GM21786 (cell line): Measurements from ENCODE around the gene WWOX.

ENCODE experiments used
- ATAC-seq: cut with Tn5 transposase; IDR thresholded peaks from one replicate; pipeline ENCODE4 v1.9.1; 2021; ENCODE audit not compliant: unreplicated experiment

WWOX gene

DNA sequence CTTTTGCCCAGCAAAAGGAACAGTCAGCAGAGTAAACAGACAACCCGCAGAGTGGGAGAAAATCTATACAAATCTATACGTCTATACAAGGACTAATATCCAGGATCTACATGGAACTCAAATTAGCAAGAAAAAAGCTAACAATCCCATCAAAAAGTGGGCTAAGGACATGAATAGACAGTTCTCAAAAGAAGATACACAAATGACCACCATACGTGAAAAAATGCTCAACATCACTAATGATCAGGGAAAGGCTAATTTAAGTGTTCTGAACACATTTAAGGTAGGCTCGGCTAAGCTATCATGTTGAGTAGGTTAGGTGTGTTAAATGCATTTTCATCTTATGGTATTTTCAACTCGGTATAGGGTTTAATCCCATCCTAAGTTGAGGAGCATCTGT lies 598.0 kb downstream of the WWOX start:
- ATAC-seq: no peak

DNA sequence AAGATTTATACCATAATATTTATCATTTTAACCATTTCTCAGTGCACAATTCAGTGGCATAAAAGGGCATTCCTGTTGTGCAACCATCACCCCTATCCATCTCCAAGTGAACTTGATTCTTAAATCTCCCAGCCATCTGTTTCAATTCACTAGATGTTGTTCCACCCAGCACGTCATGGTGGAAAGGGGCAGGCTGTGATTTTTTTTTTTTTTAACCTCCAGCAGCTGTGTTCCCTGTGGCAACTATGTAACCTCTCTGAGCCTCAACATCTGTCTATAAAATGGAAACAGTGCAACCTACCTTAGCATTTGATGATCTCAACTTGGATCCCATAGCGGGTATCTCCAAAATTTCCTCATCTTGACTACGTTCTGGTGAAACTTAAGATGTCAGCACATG lies 604.5 kb downstream of the WWOX start:
- no peak for ATAC-seq

DNA sequence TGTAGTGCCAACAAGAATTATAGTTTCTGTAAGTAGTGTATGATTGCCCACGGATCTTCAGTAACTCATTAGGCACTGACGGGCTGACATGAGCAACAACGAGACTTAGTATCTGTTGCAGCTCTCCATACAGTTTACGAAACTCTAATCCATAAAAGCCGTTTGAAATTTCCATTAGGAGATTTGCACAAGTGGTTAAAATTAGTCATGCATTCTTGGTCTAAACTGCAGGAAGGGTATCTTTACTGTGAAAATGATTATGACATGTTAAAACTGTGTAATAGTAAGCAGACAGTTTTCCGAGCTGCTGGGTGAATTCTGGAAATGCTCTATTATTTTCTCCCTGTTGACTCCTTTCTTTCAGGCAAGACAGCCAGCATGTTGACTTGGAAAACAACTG lies 605.0 kb downstream of the WWOX start:
- ATAC-seq: no peak

DNA sequence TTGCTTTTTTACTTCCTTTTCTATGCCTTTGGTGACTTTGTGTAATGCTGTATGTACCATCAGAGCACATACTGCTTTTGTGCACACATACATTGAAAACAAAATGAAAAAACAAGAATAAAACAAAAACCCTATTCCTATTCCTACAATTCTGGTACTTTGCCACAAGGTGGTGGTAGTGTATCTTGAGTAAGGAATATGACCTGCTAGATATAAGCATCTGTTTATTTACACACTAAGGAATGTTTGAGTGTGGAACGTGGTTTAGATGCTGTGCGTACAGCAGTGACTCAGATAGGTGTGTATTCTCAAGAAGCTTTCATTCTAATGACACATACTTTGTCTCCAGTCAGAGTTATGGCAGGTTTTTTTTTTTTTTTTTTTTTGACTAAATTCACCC lies 606.2 kb downstream of the WWOX start:
- ATAC-seq: no peak

DNA sequence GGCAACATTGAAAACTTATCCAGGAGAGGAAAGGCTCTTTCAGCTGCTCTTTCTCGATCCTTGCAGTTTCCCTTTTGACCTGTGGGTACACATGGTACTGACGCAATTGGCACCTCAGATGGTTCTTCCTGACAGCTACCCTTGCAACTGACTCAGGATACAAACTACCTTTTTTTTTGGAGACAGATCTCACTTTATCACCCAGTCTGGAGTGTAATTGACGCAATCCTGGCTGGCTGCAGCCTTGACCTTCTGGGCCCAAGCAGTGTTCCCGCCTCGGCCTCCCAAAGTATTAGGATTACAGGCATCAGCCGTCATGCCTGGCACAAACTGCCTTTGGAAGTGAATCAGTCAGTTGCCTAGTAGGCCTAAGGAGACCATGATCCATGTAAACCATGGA lies 607.2 kb downstream of the WWOX start:
- no peak for ATAC-seq

DNA sequence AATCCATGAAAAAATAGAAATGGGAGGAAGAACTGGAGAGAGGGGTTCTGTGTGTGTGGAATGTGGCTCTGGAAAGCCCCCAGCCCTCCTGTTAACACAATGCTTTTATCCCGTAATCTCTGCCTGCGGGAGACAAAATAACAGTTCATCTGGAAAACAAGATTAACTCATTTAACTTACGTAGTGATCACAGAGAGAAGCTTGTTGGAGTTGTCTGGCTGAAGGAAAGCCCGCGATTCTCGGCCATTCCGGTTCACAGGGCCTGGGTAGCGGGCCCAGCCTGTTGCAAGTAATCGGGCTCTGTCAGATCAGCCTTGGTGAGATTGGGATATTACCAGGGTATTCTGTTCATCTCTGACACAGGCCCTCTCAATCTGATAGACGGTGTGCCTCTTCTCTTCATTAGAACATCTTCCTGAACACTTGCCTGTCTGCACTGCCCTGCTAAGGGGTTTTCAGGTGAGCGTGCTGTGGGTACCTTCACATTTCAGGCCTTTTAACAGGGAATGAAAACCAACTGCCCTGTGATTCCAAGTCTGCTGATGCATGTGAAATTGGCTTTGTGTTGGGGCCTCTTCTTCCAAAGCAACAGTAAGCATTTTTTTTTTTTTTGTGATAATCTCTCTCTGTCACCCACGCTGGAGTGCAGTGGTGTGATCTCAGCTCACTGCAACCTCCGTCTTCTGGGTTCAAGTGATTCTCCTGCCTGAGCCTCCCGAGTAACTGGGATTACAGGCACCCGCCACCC lies 609.9 kb downstream of the WWOX start:
- ATAC-seq: no peak

DNA sequence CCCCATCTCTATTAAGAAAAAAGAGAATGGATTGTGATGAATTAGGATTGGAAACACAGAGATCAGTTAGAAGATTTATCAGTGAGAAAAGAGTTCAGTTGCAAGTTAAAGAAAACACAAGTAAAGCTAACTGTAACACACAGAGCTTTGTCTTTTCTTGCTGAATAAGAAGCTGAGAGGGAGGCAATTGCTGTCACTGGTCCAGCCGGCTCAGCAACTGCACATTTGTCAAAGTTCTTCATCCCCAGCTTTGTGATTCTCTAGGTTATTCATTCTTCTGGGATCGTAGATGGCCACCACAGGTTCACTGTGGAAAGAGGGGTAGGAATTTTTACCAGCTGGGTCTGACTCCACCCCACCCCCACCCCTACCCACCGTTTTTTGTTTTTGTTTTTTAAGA lies 615.7 kb downstream of the WWOX start:
- ATAC-seq: no peak

DNA sequence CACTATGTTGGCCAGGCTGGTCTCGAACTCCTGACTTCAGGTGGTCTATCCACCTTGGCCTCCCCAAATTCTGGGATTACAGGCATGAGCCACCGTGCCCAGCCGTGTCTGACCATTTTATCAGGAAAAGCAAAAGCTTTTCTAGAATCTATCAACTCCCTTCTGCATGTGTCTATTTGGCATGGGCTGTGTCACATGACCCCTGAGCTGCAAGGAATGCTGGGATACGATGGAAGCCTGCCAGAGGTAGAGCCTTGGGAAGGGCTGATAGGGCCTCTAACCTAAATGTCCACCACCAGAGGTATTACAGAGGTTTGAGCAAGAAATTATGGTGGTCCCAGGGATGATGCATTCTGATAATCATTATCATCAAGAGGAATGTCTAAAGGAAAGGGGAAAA lies 616.2 kb downstream of the WWOX start:
- no peak for ATAC-seq

DNA sequence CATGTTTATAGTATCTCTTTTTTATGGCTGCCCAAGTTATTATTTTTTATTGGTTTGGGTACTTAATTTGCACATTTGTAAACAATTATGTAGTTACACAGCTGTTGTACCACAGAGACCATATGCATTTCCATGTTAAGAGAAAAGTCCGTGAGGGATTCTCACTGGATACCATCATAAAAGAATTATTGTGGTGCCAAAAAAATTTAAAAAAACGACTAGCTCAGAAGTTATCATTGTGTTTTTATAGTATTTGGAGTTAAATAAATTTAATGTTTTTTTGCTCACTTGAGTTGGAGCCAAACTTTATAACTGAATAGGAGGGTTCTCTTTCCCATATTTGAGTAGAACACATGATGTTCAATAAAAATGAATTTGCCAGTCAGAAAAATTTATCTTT lies 618.7 kb downstream of the WWOX start:
- ATAC-seq: no peak

DNA sequence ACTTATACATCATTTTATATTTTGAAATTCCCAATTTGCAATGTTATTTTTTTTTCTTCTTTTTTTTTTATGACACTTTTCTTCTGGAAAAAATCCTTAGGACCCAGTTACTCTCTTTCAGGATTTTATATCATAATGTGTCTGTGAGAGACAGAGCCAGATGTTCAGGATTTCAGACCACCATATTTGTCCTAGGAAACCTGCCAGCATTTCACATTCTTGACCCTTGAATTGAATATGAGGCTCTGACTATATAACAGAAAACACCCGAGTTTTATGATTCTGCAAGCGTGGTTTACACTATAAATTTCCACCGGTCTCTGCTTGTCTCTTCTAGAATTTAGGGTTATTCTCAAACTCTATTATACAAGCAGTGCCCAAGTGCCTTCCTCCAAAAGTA lies 621.0 kb downstream of the WWOX start:
- ATAC-seq: no peak

DNA sequence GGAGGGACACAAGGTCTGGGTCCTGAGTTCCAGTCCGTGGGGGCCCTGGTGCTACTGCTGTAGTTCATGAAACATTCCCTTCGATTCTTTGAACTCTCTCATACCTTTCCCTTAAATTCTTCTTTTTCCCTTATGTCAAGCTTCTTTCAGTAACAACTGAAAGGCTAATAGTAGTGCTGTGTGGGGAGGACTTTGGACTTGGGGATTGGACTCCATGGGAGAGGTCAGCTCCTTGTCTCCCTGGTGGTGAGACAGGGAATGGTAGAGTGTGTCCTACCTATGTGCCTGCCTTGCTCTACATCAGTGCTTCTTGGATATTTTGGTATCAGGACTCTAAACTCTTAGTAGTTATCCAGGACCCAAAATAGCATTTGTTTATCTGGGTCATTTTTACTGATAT lies 628.1 kb downstream of the WWOX start:
- ATAC-seq: no peak

DNA sequence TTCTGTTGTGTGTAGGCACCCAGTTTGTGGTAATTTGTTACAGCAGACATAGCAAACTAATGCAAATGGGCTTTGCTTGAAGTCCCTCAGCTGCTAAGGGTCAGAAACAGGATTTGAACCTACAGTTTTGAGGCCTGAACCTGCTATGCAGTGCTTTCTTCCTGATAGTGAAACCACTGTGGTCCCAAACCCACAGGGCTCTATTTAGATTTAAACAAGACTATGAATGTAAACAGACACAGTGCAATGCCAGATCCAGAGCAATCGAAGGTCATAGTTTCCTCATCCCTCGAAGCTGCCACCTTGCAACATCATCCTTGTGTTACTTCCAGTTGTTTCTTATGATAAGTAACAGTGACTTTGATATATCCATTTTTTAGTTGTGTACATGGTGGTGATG lies 630.2 kb downstream of the WWOX start:
- peak; percentile 59 for ATAC-seq

DNA sequence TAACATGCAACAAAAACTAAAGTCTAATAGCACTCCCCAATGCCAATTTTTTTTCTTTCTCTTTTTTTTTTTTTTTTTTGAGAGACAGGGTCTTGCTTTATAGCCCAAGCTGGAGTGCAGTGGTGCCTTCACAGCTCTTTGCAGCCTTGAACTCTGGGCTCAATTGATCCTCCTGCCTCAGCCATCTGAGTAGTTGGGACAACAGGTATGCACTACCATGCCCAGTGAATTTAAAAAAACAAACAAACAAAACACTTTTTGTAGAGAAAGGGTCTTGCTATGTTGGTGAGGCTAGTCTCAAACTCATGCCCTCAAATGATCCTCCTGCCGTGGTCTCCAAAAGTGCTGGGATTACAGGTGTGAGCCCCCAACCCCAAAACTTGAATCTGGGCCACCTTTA lies 632.3 kb downstream of the WWOX start:
- no peak for ATAC-seq

DNA sequence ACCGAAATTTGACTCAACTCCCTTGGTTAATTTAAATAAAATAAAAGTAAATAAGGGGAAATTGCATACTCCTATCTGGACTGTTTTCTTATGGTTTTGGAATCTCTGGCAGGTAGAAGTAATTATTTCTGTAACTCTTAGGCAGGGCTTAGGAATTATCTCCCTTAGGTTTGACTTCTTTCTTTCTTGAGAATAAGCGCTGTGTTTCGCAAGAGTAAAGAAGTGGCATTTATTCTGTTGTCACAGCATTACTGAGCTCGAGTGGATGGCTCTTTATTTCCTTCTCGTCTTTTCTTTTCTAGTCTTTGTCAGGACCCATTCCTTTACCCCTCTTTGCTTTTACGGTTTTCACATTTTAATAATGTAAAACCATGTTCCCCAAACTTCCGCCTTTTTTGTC lies 633.2 kb downstream of the WWOX start:
- no peak for ATAC-seq

DNA sequence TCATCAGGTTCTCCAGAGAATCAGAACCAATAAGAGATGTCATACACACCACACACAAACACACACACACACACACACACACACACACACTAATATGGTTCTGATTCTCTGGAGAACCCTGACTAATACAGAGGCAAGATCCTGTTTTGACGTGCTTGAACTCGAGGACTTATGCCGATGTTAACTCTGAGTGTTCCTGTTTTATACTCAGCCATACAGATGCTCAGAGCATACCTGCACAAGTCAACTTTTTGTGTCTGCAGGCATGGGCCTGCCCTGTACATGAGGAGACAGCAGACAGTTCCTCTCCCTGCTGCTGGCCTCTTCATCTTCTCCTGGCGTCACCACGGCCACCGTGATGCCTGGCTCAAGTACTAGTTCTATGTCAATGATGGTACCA lies 635.9 kb downstream of the WWOX start:
- ATAC-seq: no peak

DNA sequence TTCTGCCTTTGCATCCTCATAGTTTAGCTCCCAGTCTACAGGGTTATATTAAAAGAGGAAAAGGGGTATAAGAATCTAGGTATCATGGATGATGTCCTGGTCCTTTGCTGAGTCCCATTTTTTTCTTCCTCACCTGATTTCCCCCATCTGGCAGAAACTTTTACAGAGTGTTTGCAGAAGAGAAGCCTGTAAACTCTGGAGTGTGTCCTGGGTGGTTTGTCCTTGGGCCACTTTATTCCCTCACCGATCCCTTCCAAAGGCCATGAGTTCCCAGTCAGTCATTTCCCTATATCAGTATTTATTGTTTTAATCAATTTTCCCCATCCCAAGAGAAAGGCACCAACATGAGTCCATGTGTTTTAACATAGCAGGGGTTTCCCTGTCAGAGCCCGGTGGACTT lies 638.2 kb downstream of the WWOX start:
- ATAC-seq: no peak

DNA sequence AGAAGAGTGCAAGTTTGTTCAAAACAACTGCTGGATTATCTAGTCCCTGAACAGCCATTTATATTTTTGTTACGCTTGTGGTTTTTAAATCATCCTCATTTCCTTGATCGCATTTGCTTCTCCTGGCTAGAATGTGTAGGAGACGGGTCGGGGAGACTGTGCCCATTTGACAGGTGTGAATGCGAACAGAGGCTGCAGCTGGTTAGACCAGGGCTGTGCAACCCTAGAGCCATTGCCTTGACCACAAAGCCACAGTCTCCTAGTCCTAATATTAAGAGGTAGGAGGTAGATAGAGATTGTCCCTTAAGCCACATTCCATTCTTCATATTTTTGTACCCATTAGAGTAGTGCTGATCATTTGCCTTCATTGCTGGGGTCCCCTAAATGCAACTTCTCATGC lies 639.1 kb downstream of the WWOX start:
- no peak for ATAC-seq

DNA sequence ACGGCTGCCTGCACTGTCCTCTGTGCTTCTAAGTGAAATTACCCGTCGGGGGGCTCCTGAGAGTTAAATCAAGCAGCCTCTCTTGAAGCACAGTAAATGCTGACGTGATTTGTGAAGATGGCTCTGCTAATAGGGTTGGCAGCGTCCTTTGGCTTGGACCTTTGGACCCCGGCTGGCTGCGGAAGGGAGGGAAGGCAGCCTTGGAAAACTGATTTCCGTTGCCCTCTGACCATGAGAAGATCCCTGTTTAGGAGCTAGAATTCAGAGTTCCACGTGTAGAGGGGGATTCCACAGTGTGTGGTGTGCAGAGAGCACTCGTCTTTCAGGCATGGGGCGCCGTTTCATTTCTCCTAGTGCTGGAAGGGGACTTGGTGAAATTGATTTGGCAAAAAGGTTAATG lies 640.8 kb downstream of the WWOX start:
- no peak for ATAC-seq

DNA sequence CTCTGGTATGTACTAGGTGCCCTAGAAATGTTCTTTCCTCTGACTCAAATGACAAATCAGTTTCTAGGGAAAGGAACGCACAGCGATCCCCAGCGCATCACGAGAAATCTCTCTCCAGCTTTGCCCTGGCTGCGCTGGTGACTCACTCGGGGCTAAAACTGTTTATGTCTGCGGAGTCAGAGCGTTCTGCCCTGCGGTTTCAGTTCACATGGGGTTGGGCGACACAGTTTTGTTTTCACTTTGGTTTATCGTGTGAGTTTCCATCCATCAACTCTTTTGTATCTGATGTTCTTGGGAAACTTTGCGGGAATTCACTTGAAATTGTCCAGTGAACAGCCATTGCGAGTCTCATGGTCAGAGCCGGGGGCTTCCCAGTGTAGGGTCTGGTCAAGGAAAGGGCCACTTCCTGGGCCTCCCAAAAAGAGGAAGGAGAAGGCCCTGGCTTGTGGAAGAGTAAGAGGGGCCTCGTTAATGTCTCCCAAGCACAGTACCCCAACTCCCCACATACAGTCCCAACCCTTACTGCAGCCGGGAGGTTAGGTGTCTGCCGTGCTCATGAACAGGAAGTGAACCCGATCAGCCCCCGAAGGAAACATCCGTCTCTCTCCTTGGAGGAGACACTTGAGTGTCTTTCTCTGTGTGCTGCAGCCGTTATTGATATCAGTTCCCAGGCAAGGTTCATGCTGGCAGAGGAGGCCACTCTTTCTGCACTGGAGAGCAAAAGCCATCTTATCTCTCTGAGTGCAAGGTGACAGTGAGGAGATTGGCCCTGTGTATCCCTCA lies 643.2 kb downstream of the WWOX start:
- ATAC-seq: peak; percentile 94

DNA sequence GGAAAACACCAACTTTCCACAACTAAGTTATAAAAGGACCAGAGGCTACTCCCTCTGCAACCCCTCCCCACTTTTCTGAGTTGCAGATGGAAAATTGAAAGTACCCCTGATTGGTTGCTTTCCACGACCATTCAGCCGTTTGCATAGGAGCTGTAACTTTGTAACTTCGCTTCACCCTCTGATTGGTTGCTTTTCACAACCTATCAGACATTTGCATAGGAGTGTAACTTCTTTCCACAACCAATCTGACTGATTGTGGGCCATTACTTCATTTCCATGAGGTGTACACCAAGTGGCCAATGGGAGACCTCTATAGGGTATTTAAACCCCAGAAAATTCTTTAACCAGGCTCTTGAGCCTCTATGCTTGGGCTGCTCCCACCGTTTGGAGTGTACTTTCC lies 644.1 kb downstream of the WWOX start:
- ATAC-seq: no peak

DNA sequence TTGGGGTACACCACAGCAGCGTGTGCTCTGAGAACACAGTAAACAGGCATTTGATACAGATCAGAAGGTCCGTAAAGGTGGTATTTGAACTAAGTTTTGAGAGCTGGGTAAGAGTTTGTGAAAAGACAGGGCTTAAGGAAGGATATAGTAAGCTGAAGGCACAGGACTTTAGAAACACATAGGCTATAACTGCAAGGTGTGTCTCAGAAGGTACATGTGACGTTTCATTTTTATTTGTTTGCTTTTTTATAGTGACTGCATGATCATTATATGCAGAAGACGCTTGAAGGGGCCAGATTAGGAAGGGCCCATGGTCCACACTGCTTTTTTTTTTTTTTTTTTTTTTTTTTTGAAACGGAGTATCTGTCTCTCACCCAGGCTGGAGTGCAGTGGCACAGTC lies 644.6 kb downstream of the WWOX start:
- ATAC-seq: no peak

DNA sequence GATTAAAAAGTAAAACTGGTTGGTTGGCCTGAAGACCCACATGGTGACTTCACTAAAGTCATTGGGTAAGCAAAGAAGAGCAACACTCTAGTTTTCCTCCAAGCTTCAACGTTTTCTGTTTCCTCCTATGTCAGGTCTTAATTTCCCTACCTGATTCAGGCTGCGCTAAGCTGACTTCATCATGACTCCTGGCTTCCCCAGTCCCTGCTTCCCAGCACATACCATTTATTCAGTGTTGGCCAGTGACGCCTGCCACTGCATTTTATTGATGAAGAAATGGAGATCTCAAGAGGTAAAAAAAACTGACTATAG lies 645.3 kb downstream of the WWOX start:
- no peak for ATAC-seq
